Measurements from ENCODE around the gene ZNF487. TPM values are rescaled to one million over a fixed set of nuclear protein-coding genes. Genes with fewer than 3 reads are reported as not detected.

ZNF487 gene
- total and polyA plus RNA-seq, 2 of the 13 experiments (the other 11 are each of a cell fraction or from before 2014, with no cell fraction given): 7.4 to 8.8 TPM

DNA sequence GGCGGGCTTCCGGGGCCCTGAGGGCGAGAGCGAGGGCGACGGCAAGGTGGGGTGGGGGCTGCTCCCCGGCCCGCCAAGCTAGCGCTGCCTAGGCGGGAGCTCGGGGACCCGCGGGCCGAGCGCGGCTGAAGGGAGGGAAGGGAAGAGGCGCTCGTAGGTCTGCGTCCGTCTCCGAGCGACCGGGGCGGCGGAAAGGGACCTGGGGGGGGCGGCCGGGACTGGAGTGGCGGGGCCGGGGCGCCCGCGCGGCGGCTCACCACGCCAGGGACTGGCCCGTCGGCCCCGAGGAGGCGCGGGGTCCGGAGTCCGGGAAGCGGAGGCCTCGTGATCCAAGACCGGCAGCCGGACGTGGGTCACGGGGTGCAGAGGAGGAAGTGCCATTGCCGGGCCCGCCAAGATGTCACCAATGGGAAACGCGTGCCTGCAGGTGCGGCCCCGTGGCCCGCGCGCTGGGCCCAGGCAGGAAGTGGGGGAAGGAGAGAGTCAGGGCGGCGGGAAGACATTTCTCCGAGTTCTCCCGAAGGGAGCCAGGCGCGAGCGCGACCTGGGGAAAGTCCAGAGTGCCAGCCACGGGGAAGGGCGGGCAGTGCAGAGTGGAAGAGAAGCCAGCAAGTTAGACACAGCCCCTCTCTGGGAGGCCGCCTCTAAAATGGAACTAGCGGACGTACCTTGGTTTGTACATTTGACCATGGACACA, 39.8 kb upstream of the ZNF487 start (continued):
- peak; percentile 78 for TF ChIP-seq ZNF781 (CRISPR knock-in tag; IDR thresholded peaks at IDR 0.05; ENCODE audit: borderline replicate concordance, not compliant biosample characterization)
- peak; percentile 78 for TF ChIP-seq GATAD2A (CRISPR knock-in tag; IDR thresholded peaks at IDR 0.05)
- TF ChIP-seq, protein P1, sequence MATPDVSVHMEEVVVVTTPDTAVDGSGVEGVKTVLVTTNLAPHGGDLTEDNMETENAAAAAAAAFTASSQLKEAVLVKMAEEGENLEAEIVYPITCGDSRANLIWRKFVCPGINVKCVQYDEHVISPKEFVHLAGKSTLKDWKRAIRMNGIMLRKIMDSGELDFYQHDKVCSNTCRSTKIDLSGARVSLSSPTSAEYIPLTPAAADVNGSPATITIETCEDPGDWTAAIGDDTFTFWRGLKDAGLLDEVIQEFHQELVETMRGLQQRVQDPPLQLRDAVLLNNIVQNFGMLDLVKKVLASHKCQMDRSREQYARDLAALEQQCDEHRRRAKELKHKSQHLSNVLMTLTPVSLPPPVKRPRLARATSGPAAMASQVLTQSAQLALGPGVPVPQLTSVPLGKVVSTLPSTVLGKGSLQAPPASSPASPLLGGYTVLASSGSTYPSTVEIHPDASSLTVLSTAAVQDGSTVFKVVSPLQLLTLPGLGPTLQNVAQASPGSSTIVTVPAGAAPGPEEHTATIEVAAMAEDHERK (CRISPR knock-in tag; IDR thresholded peaks at IDR 0.05; ENCODE audit: low read depth): no peak
- TF ChIP-seq, protein P2, sequence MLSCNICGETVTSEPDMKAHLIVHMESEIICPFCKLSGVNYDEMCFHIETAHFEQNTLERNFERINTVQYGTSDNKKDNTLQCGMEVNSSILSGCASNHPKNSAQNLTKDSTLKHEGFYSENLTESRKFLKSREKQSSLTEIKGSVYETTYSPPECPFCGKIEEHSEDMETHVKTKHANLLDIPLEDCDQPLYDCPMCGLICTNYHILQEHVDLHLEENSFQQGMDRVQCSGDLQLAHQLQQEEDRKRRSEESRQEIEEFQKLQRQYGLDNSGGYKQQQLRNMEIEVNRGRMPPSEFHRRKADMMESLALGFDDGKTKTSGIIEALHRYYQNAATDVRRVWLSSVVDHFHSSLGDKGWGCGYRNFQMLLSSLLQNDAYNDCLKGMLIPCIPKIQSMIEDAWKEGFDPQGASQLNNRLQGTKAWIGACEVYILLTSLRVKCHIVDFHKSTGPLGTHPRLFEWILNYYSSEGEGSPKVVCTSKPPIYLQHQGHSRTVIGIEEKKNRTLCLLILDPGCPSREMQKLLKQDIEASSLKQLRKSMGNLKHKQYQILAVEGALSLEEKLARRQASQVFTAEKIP (CRISPR knock-in tag; IDR thresholded peaks at IDR 0.05; ENCODE audit: borderline replicate concordance): no peak
- TF ChIP-seq, protein P3, sequence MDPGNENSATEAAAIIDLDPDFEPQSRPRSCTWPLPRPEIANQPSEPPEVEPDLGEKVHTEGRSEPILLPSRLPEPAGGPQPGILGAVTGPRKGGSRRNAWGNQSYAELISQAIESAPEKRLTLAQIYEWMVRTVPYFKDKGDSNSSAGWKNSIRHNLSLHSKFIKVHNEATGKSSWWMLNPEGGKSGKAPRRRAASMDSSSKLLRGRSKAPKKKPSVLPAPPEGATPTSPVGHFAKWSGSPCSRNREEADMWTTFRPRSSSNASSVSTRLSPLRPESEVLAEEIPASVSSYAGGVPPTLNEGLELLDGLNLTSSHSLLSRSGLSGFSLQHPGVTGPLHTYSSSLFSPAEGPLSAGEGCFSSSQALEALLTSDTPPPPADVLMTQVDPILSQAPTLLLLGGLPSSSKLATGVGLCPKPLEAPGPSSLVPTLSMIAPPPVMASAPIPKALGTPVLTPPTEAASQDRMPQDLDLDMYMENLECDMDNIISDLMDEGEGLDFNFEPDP (CRISPR knock-in tag; conservative IDR thresholded peaks at IDR 0.05): no peak
- TF ChIP-seq SRSF4 (IDR thresholded peaks at IDR 0.05; ENCODE audit: low read depth, low read length, poor library complexity, severe bottlenecking): no peak
- no peak for TF ChIP-seq HNRNPUL1 (IDR thresholded peaks at IDR 0.05; ENCODE audit: low read depth, low read length)
- TF ChIP-seq, protein P4, sequence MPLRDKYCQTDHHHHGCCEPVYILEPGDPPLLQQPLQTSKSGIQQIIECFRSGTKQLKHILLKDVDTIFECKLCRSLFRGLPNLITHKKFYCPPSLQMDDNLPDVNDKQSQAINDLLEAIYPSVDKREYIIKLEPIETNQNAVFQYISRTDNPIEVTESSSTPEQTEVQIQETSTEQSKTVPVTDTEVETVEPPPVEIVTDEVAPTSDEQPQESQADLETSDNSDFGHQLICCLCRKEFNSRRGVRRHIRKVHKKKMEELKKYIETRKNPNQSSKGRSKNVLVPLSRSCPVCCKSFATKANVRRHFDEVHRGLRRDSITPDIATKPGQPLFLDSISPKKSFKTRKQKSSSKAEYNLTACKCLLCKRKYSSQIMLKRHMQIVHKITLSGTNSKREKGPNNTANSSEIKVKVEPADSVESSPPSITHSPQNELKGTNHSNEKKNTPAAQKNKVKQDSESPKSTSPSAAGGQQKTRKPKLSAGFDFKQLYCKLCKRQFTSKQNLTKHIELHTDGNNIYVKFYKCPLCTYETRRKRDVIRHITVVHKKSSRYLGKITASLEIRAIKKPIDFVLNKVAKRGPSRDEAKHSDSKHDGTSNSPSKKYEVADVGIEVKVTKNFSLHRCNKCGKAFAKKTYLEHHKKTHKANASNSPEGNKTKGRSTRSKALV (CRISPR knock-in tag; IDR thresholded peaks at IDR 0.05): peak; percentile 48; the same call in 1 of the 2 replicates
- TF ChIP-seq ZNF33A (CRISPR knock-in tag; IDR thresholded peaks at IDR 0.05; ENCODE audit: borderline replicate concordance): peak; percentile 77; the same call in 1 of the 2 replicates
- TF ChIP-seq ZMYM3 (CRISPR knock-in tag; IDR thresholded peaks at IDR 0.05): peak; percentile 65
- TF ChIP-seq, protein P5, sequence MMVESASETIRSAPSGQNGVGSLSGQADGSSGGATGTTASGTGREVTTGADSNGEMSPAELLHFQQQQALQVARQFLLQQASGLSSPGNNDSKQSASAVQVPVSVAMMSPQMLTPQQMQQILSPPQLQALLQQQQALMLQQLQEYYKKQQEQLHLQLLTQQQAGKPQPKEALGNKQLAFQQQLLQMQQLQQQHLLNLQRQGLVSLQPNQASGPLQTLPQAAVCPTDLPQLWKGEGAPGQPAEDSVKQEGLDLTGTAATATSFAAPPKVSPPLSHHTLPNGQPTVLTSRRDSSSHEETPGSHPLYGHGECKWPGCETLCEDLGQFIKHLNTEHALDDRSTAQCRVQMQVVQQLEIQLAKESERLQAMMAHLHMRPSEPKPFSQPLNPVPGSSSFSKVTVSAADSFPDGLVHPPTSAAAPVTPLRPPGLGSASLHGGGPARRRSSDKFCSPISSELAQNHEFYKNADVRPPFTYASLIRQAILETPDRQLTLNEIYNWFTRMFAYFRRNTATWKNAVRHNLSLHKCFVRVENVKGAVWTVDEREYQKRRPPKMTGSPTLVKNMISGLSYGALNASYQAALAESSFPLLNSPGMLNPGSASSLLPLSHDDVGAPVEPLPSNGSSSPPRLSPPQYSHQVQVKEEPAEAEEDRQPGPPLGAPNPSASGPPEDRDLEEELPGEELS (CRISPR knock-in tag; IDR thresholded peaks at IDR 0.05): peak; percentile 64
- TF ChIP-seq HDAC2 (CRISPR knock-in tag; IDR thresholded peaks at IDR 0.05): peak; percentile 88
- TF ChIP-seq, protein P6, sequence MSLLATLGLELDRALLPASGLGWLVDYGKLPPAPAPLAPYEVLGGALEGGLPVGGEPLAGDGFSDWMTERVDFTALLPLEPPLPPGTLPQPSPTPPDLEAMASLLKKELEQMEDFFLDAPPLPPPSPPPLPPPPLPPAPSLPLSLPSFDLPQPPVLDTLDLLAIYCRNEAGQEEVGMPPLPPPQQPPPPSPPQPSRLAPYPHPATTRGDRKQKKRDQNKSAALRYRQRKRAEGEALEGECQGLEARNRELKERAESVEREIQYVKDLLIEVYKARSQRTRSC (CRISPR knock-in tag; IDR thresholded peaks at IDR 0.05; ENCODE audit: low read depth): peak; percentile 86; the same call in 1 of the 2 replicates
- TF ChIP-seq, protein P7, sequence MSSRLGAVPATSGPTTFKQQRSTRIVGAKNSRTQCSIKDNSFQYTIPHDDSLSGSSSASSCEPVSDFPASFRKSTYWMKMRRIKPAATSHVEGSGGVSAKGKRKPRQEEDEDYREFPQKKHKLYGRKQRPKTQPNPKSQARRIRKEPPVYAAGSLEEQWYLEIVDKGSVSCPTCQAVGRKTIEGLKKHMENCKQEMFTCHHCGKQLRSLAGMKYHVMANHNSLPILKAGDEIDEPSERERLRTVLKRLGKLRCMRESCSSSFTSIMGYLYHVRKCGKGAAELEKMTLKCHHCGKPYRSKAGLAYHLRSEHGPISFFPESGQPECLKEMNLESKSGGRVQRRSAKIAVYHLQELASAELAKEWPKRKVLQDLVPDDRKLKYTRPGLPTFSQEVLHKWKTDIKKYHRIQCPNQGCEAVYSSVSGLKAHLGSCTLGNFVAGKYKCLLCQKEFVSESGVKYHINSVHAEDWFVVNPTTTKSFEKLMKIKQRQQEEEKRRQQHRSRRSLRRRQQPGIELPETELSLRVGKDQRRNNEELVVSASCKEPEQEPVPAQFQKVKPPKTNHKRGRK (CRISPR knock-in tag; IDR thresholded peaks at IDR 0.05): no peak
- TF ChIP-seq HNRNPK (IDR thresholded peaks at IDR 0.05; ENCODE audit: low read depth, low read length, poor library complexity, severe bottlenecking): peak; percentile 99
- TF ChIP-seq CAMTA2 (CRISPR knock-in tag; IDR thresholded peaks at IDR 0.05; ENCODE audit: borderline replicate concordance): no peak

All from HepG2 (cell line).